Cerebellar nuclear complex (tissue), 1 donor: ENCODE measurements around the gene GOLGA8F.
"Not testable (repeated sequence)": the region's sequence is repeated elsewhere in the genome, so short reads cannot be mapped to it uniquely, and the experiment has no call there.

Source experiments
- DNase-seq, 2 experiments: peaks; one replicate each; lab custom pipeline; 2025; lab: John Stamatoyannopoulos, UW

The GOLGA8F gene

DNA sequence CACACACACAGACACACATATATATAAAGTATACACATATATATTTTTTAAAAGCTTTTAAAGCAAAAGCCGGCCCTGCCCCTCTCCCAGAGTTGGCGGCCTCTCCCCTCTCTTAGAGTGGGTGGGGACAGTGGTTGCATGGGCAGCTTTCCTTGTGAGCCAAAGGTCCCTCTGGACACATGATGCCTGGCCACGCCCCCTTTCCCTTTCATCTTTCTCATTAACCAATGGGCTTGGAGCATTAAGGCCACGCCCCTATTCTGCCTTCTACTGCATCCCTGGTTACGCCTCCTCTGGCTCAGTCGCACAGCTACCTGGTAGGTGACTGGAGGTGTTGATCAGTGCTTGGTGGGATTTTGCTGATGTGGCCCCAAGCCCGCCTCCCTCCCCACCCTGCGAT is at the start of gene GOLGA8F:
Gene GOLGA8F, plus strand, starts transcription at position 301 of the 400 bp plus-strand sequence. Its CDS starts 98 bp downstream, at position 399.
- DNase-seq, result not testable (repeated sequence)

DNA sequence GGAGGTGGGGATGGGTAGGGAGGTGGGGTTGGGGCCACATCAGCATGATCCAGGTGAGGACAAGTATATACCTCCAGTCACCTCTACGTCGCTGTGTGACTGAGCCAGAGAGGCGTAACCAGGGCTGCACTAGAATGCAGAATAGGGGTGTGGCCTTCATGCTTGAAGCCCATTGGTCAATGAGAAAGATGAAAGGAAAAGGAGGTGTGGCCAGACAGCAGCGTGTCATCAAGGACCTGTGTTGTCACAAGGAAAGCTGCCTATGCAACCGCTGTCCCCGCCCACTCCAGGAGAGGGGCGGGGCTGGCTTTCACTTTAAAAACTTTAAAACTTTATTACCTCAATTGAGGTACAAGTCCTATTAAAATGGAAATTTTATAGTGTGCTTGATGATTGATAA is 20.5 kb upstream of the GOLGA8F start, which contains the start of gene GOLGA6L24:
Gene GOLGA6L24, minus strand, starts transcription at position 101 of the 400 bp plus-strand sequence. Its CDS starts 61 bp downstream, at position 40.
- DNase-seq, result not testable (repeated sequence)

- not testable (repeated sequence) for DNase-seq
Measured at GRCh38 chr15:28365502-28365901, 13.0 kb upstream of the GOLGA8F start.

- DNase-seq, result not testable (repeated sequence)
Measured at GRCh38 chr15:28380053-28380452, 1.6 kb downstream of the GOLGA8F start.

DNA sequence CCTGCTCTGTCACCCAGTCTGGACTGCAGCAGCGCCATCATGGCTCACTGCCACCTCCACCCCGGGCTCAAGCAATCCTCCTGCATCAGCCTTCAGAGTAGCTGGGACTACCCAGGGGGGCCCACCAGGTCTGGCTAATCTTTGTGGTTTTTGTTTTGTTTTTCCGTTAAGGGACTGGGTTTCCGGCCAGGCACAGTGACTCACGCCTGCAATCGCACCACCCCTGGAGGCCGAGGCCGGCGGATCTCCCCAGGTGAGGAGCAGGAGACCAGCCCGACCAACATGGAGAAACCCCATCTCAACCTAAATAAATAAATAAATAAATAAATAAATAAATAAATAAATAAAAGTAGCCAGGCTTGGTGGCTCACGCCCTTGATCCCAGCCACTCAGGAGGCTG is 17.6 kb downstream of the GOLGA8F start:
- DNase-seq, result not testable (repeated sequence)

DNA sequence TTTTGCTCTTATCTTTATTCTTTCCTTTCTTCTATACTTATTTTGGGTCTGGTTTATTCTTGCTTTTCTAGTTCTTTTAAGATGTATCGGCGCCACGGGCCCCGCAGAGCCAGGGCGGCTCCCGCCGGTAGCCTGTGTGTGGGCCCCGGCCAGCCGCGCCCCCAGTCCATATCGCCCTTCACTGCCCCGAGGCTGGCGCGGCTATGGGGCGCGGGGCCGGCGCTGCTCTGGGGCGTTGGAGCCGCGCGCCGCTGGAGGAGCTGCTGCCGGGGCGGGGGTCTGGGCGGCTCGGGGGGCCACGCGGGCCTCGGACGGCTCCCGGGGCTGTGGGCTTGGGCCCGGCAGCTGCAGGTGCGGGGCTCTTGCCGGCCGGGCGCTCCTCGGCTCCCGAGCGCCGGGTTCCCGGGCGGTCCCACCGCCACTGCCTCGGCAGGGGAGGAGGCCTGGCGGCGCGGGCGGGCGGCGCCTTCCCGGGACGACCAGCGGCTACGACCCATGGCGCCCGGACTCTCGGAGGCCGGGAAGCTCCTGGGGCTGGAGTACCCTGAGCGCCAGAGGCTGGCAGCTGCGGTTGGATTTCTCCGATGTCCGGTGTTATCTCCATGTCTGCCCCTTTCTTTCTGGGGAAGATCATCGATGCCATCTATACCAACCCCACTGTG is 24.4 kb downstream of the GOLGA8F start:
- DNase-seq, result not testable (repeated sequence)

- not testable (repeated sequence) for DNase-seq
Measured at GRCh38 chr15:28420470-28420869, 42.0 kb downstream of the GOLGA8F start.

- not testable (repeated sequence) for DNase-seq
Measured at GRCh38 chr15:28435594-28435993, 57.1 kb downstream of the GOLGA8F start.
